ENCODE measurements around the gene TRABD2A.
"Not testable (repeated sequence)": the region's sequence is repeated elsewhere in the genome, so short reads cannot be mapped to it uniquely, and the experiment has no call there.

DNA sequence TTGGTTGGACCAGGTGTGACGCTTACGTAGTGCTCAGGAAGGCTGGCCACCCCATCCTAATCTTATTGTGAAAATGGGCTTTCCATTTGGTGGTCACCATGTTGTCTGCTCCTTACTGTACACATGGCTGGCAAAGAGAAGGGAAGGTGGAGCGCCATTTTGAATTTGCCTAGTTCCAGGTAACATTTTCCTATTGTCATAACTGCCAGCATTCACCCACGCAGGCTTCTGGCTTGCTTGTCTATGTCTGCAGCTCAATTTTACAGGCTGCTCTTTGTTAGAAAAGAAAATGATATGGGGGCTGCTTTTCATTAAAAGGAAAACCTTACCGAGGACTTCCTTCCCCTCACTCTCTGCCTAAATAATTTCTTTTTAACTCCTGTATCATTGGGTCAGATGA lies 36.9 kb upstream of the TRABD2A start:
- TF ChIP-seq, protein P1, sequence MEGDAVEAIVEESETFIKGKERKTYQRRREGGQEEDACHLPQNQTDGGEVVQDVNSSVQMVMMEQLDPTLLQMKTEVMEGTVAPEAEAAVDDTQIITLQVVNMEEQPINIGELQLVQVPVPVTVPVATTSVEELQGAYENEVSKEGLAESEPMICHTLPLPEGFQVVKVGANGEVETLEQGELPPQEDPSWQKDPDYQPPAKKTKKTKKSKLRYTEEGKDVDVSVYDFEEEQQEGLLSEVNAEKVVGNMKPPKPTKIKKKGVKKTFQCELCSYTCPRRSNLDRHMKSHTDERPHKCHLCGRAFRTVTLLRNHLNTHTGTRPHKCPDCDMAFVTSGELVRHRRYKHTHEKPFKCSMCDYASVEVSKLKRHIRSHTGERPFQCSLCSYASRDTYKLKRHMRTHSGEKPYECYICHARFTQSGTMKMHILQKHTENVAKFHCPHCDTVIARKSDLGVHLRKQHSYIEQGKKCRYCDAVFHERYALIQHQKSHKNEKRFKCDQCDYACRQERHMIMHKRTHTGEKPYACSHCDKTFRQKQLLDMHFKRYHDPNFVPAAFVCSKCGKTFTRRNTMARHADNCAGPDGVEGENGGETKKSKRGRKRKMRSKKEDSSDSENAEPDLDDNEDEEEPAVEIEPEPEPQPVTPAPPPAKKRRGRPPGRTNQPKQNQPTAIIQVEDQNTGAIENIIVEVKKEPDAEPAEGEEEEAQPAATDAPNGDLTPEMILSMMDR (IDR thresholded peaks at IDR 0.05), result not testable (repeated sequence)
- TF ChIP-seq POLR2A (IDR thresholded peaks at IDR 0.05), result not testable (repeated sequence)
